Caco-2 (cell line): ENCODE measurements around the gene UBE2F. TPM values are rescaled to one million over a fixed set of nuclear protein-coding genes. Genes with fewer than 3 reads are reported as not detected.

Experiments
- BruUV-seq: library from RNA; stranded (reverse); fragments of 400-500 nt; replicated peaks from 2 replicates; lab custom pipeline; 2021; lab: Mats Ljungman, UMichigan
- CTCF ChIA-PET: fragments of 300-600 bp; sonication (Branson Sonifier 250); formaldehyde crosslinking; loops from one replicate; lab custom pipeline; 2022; ENCODE audit warnings: antibody characterized with exemption; lab: Charles Lee
- POLR2A ChIA-PET: fragments of 300-600 bp; sonication (Branson Sonifier 250); formaldehyde crosslinking; loops from one replicate; lab custom pipeline; 2022; ENCODE audit warnings: antibody characterized with exemption; lab: Charles Lee
- DNase-seq, 2 experiments: peaks; one replicate each; pipeline versions ENCODE4 v3.0.0 to v3.0.0-alpha.2; 2020 to 2022
- H3K27me3 ChIP-seq: replicated peaks from 2 replicates; pipeline ENCODE4 v1.6.0; 2011; ENCODE audit warnings: low read length; ENCODE audit not compliant: control insufficient read depth, insufficient read depth
- H3K36me3 ChIP-seq: 2 replicates; pipeline ENCODE4 v1.5.1; 2011; ENCODE audit warnings: low read length; ENCODE audit not compliant: control insufficient read depth, insufficient read depth
- H3K4me1 ChIP-seq: fragments of 250-450 bp; sonication (Bioruptor Pico); 2 replicates; pipeline ENCODE4 v1.5.1; 2020; ENCODE audit warnings: mild to moderate bottlenecking
- H3K4me3 ChIP-seq: 2 replicates; pipeline ENCODE4 v1.5.1; 2011; ENCODE audit warnings: low read depth, mild to moderate bottlenecking, control low read depth, low read length
- H3K9me3 ChIP-seq: fragments of 250-450 bp; sonication (Bioruptor Pico); 2 replicates; pipeline ENCODE4 v1.5.1; 2020; ENCODE audit warnings: mild to moderate bottlenecking, moderate library complexity
- H3K27ac Mint-ChIP-seq: one replicate; pipeline ENCODE4 v1.8.0; 2022; ENCODE audit warnings: mixed read lengths; ENCODE audit not compliant: unreplicated experiment
- H3K27me3 Mint-ChIP-seq: one replicate; pipeline ENCODE4 v1.8.0; 2022; ENCODE audit warnings: mixed read lengths; ENCODE audit not compliant: insufficient read depth, unreplicated experiment
- H3K36me3 Mint-ChIP-seq: one replicate; pipeline ENCODE4 v1.8.0; 2022; ENCODE audit warnings: mild to moderate bottlenecking, mixed read lengths; ENCODE audit not compliant: insufficient read depth, unreplicated experiment
- H3K4me1 Mint-ChIP-seq: one replicate; pipeline ENCODE4 v1.8.0; 2022; ENCODE audit warnings: low read depth, mixed read lengths; ENCODE audit not compliant: unreplicated experiment
- H3K4me3 Mint-ChIP-seq: one replicate; pipeline ENCODE4 v1.8.0; 2022; ENCODE audit warnings: mild to moderate bottlenecking, moderate library complexity, mixed read lengths; ENCODE audit not compliant: unreplicated experiment
- H3K9me3 Mint-ChIP-seq: one replicate; pipeline ENCODE4 v1.8.0; 2022; ENCODE audit warnings: mixed read lengths; ENCODE audit not compliant: unreplicated experiment
- CTCF ChIP-seq, 2 experiments: fragments of 200-600 bp in 1 of 2; IDR thresholded peaks; 1 replicate in 1 of 2; 2 replicates in 1 of 2; pipeline versions ENCODE4 v1.5.1 to v1.8.0; 2011 to 2022; ENCODE audit warnings: antibody characterized with exemption in 1 of 2, control low read depth in 1 of 2, inconsistent platforms in 1 of 2, low read depth in 1 of 2, low read length in 1 of 2, mild to moderate bottlenecking in 1 of 2, moderate library complexity in 1 of 2; ENCODE audit not compliant: insufficient read depth in 1 of 2, severe bottlenecking in 1 of 2, unreplicated experiment in 1 of 2
- intact Hi-C: fragments of 100-400 bp; cut with micrococcal nuclease; formaldehyde crosslinking; loops from one replicate; pipeline ENCODE4 v1.10.0; 2022; ENCODE audit not compliant: unreplicated experiment
- total RNA-seq: library from RNA; stranded (reverse); gene quantifications from 2 replicates; pipeline ENCODE4 v1.2.3, GENCODE V29; 2022

Gene UBE2F
- total RNA-seq, 1 experiment from 2014 or later = 38.9 TPM

- Mint-ChIP-seq H3K9me3 (no peaks in the 10 kb centered on the region), H3K4me3 (no peak overlapping the region), H3K4me1 (no peaks in the 10 kb centered on the region), H3K36me3 (peaks cover 27% of the 10 kb centered on the region), H3K27me3 (no peaks in the 10 kb centered on the region), H3K27ac (no peak overlapping the region)
- ChIA-PET CTCF (interaction anchor here (1.2 kb wide), 1 partner anchor 195 kb away, joined by 3 read pairs; no protein-coding TSS in a partner anchor), POLR2A (no interaction called here)
- Histone ChIP-seq H3K4me3 (no peak overlapping the region), H3K9me3 (no peaks in the 10 kb centered on the region), H3K36me3 (no peaks in the 10 kb centered on the region; the same call in 1 of the 2 replicates), H3K4me1 (peaks cover 6% of the 10 kb centered on the region), H3K27me3 (no peaks in the 10 kb centered on the region)
- intact Hi-C loops = no loop called here
- no TSS peak for BruUV-seq
- no peak for TF ChIP-seq CTCF (IDR thresholded peaks at IDR 0.05; ENCODE audit: insufficient read depth in 1 of 2, low read depth in 1 of 2, low read length in 1 of 2, severe bottlenecking in 1 of 2, unreplicated experiment in 1 of 2)
- DNase-seq = no peak
These were observed 101.1 kb downstream of the UBE2F start for GRCh38 chr2:238067939-238068338.

- no peak overlapping the region for H3K27ac Mint-ChIP-seq
- H3K9me3 ChIP-seq = no peaks in the 10 kb centered on the region
- H3K36me3 Mint-ChIP-seq = peaks cover 27% of the 10 kb centered on the region
- no peak for TF ChIP-seq CTCF (IDR thresholded peaks at IDR 0.05; ENCODE audit: insufficient read depth in 1 of 2, low read depth in 1 of 2, low read length in 1 of 2, severe bottlenecking in 1 of 2, unreplicated experiment in 1 of 2)
- no peaks in the 10 kb centered on the region; the same call in 1 of the 2 replicates for H3K36me3 ChIP-seq
- no peak overlapping the region for H3K4me3 Mint-ChIP-seq
- no peaks in the 10 kb centered on the region for H3K27me3 Mint-ChIP-seq
- no peaks in the 10 kb centered on the region for H3K27me3 ChIP-seq
- H3K4me1 Mint-ChIP-seq = no peaks in the 10 kb centered on the region
- ChIA-PET CTCF (no interaction called here), POLR2A (no interaction called here)
- H3K4me3 ChIP-seq = no peak overlapping the region
- DNase-seq = no peak
- no peaks in the 10 kb centered on the region for H3K9me3 Mint-ChIP-seq
- no peaks in the 10 kb centered on the region for H3K4me1 ChIP-seq
- BruUV-seq = no TSS peak
- intact Hi-C loops = no loop called here
These were observed 102.4 kb downstream of the UBE2F start for GRCh38 chr2:238069021-238069709.

- no peak overlapping the region for H3K4me3 Mint-ChIP-seq
- H3K27me3 Mint-ChIP-seq = no peaks in the 10 kb centered on the region
- H3K27ac Mint-ChIP-seq = no peak overlapping the region
- H3K36me3 Mint-ChIP-seq = peaks cover 32% of the 10 kb centered on the region
- Histone ChIP-seq H3K27me3 (no peaks in the 10 kb centered on the region), H3K4me3 (no peak overlapping the region), H3K36me3 (no peaks in the 10 kb centered on the region; the same call in 1 of the 2 replicates), H3K4me1 (no peaks in the 10 kb centered on the region), H3K9me3 (no peaks in the 10 kb centered on the region)
- DNase-seq = no peak
- no peaks in the 10 kb centered on the region for H3K9me3 Mint-ChIP-seq
- TF ChIP-seq CTCF (IDR thresholded peaks at IDR 0.05; ENCODE audit: insufficient read depth in 1 of 2, low read depth in 1 of 2, low read length in 1 of 2, severe bottlenecking in 1 of 2, unreplicated experiment in 1 of 2) = no peak
- ChIA-PET CTCF (interaction anchor here (0.6 kb wide), 1 partner anchor 24 kb away, joined by 3 read pairs; no protein-coding TSS in a partner anchor), POLR2A (no interaction called here)
- intact Hi-C loops = no loop called here
- H3K4me1 Mint-ChIP-seq = no peaks in the 10 kb centered on the region
- BruUV-seq = no TSS peak
These were observed 103.1 kb downstream of the UBE2F start for GRCh38 chr2:238069877-238070276.
